ENCODE results near the gene TMEM131L.

DNA sequence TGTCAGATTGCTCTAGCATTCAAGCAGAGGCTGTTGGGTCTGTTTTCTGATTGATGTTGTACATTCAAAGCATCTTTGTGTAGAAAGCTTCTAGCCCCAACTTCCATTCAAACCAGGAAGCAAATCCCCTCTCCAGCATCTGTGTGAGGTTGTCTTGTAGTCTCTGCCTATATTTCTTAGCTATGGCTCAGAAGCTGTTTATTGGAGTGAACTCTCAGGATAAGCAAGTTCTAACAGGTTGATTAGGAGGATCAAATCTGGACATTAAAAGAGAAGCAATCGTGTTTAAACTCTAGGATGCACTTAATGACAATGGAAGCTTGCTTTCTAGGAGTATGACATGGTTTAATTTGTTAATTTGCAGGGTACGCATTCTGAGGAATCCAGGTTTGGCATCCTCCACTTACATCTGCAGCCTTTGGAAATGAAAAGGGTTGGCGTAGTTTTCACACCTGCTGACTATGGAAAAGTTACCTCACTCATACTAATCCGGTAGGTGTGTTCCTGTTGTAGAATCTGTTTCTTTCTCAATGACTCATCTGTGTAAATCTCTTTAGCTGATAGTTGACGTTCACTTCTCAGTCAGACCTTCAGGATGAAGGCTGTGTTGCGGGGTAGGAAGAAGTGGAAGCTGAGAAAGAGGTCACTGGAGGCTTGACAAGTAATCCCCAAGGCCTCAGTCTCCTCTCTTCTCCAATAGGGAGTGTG, 129.9 kb downstream of the TMEM131L start:
- TF ChIP-seq, protein P1, sequence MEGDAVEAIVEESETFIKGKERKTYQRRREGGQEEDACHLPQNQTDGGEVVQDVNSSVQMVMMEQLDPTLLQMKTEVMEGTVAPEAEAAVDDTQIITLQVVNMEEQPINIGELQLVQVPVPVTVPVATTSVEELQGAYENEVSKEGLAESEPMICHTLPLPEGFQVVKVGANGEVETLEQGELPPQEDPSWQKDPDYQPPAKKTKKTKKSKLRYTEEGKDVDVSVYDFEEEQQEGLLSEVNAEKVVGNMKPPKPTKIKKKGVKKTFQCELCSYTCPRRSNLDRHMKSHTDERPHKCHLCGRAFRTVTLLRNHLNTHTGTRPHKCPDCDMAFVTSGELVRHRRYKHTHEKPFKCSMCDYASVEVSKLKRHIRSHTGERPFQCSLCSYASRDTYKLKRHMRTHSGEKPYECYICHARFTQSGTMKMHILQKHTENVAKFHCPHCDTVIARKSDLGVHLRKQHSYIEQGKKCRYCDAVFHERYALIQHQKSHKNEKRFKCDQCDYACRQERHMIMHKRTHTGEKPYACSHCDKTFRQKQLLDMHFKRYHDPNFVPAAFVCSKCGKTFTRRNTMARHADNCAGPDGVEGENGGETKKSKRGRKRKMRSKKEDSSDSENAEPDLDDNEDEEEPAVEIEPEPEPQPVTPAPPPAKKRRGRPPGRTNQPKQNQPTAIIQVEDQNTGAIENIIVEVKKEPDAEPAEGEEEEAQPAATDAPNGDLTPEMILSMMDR (IDR thresholded peaks at IDR 0.05): no peak
- TF ChIP-seq POLR2A (IDR thresholded peaks at IDR 0.05): no peak

Data from testis (tissue), 2 donors.